NOMO-1 (cell line): ENCODE measurements around the gene STEAP4.
"Not testable (repeated sequence)": the region's sequence is repeated elsewhere in the genome, so short reads cannot be mapped to it uniquely, and the experiment has no call there.

Experiments used
- DNase-seq, 2 experiments: peaks; one replicate each; lab custom pipeline; 2025; ENCODE audit not compliant: unreplicated experiment in 2 of 2; lab: John Stamatoyannopoulos, UW

STEAP4 gene

GRCh38 chr7:88274856-88275255, 31.8 kb downstream of the STEAP4 start:
- DNase-seq, result not testable (repeated sequence)

GRCh38 chr7:88269586-88269985, 37.1 kb downstream of the STEAP4 start:
- peak in 1 of 2 experiments; percentile 29 for DNase-seq

- peak; percentile 89 to 98 for DNase-seq
Observed at GRCh38 chr7:88268858-88269257, 37.8 kb downstream of the STEAP4 start.

GRCh38 chr7:88268051-88268450, 38.6 kb downstream of the STEAP4 start:
- peak in 1 of 2 experiments; percentile 23 for DNase-seq

GRCh38 chr7:88267421-88267820, 39.3 kb downstream of the STEAP4 start:
- no peak for DNase-seq

- peak; percentile 50 to 73 for DNase-seq
Observed at GRCh38 chr7:88264987-88265386, 41.7 kb downstream of the STEAP4 start.

- no peak for DNase-seq
Observed at GRCh38 chr7:88262562-88262961, 44.1 kb downstream of the STEAP4 start.

GRCh38 chr7:88260719-88261118, 46.0 kb downstream of the STEAP4 start:
- no peak for DNase-seq

- DNase-seq, result no peak
Observed at GRCh38 chr7:88259656-88260380, 46.9 kb downstream of the STEAP4 start.

- DNase-seq, result not testable (repeated sequence)
Observed at GRCh38 chr7:88258296-88258695, 48.4 kb downstream of the STEAP4 start.

GRCh38 chr7:88256906-88257305, 49.8 kb downstream of the STEAP4 start:
- DNase-seq, result peak in 1 of 2 experiments; percentile 42

- no peak for DNase-seq
Observed at GRCh38 chr7:88254721-88255424, 51.8 kb downstream of the STEAP4 start.

GRCh38 chr7:88253640-88254039, 53.1 kb downstream of the STEAP4 start:
- DNase-seq, result no peak

- DNase-seq, result no peak
Observed at GRCh38 chr7:88244258-88244657, 62.4 kb downstream of the STEAP4 start.

- peak; percentile 88 to 94 for DNase-seq
Observed at GRCh38 chr7:88243345-88243909, 63.3 kb downstream of the STEAP4 start.

- no peak for DNase-seq
Observed at GRCh38 chr7:88239852-88240251, 66.8 kb downstream of the STEAP4 start.

GRCh38 chr7:88233828-88234227, 72.9 kb downstream of the STEAP4 start:
- DNase-seq, result no peak

GRCh38 chr7:88230646-88231045, 76.0 kb downstream of the STEAP4 start:
- DNase-seq, result no peak

GRCh38 chr7:88229302-88229995, 77.2 kb downstream of the STEAP4 start:
- no peak for DNase-seq

- DNase-seq, result peak; percentile 19 to 69
Observed at GRCh38 chr7:88226886-88227516, 79.7 kb downstream of the STEAP4 start.

GRCh38 chr7:88226201-88226600, 80.5 kb downstream of the STEAP4 start:
- no peak for DNase-seq
